Suprapubic skin (tissue), 4 donors: ENCODE measurements around the gene CIB4. TPM values are rescaled to one million over a fixed set of nuclear protein-coding genes. Genes with fewer than 3 reads are reported as not detected.

Source experiments
- DNase-seq, 2 donors: peaks; one replicate each; pipeline ENCODE4 v3.0.0-alpha.2; 2019; ENCODE audit warnings: low spot score in 2 of 2
- H3K27ac ChIP-seq: fragments of 200-600 bp; sonication (generic); one replicate; pipeline ENCODE4 v1.5.1; 2019
- H3K27me3 ChIP-seq: fragments of 200-600 bp; sonication (generic); one replicate; pipeline ENCODE4 v1.5.1; 2019
- H3K36me3 ChIP-seq: fragments of 200-600 bp; sonication (generic); one replicate; pipeline ENCODE4 v1.5.1; 2019
- H3K4me1 ChIP-seq: fragments of 200-600 bp; sonication (generic); one replicate; pipeline ENCODE4 v1.5.1; 2019
- H3K4me3 ChIP-seq: fragments of 200-600 bp; sonication (generic); one replicate; pipeline ENCODE4 v1.5.1; 2019; ENCODE audit warnings: mild to moderate bottlenecking
- H3K9me3 ChIP-seq: fragments of 200-600 bp; sonication (generic); one replicate; pipeline ENCODE4 v1.5.1; 2019
- CTCF ChIP-seq, 2 donors: fragments of 200-600 bp in 1 of 2; fragments of 450-650 bp in 1 of 2; sonication (generic) in 1 of 2; IDR thresholded peaks; one replicate each; pipeline ENCODE4 v1.5.1; 2016 to 2019; ENCODE audit warnings: antibody characterized with exemption in 2 of 2, mild to moderate bottlenecking in 1 of 2, moderate library complexity in 1 of 2
- EP300 ChIP-seq: sonication (generic); formaldehyde crosslinking; IDR thresholded peaks from one replicate; pipeline ENCODE4 v1.6.1; 2017; ENCODE audit warnings: antibody characterized with exemption
- POLR2A ChIP-seq, 2 donors: fragments of 450-650 bp; IDR thresholded peaks; one replicate each; pipeline ENCODE4 v1.6.1; 2017; ENCODE audit warnings: antibody characterized with exemption in 2 of 2, mild to moderate bottlenecking in 2 of 2, moderate library complexity in 2 of 2
- POLR2AphosphoS5 ChIP-seq, 3 donors: sonication (generic); formaldehyde crosslinking; IDR thresholded peaks; one replicate each; pipeline ENCODE4 v1.6.1; 2017; ENCODE audit warnings: antibody characterized with exemption in 3 of 3
- WGBS: methylation state at CpG from one replicate; pipeline ENCODE4 v1.1.5; 2018; 5-methylcytosine and 5-hydroxymethylcytosine counted together
- total RNA-seq, 4 donors: library from RNA; depleted of rRNA; stranded (reverse); fragments of >200 nt; gene quantifications; one replicate each; pipeline ENCODE4 v1.1.0, GENCODE V29; 2016

CIB4 gene
- total RNA-seq, 4 donors from 2014 or later: not detected

- no peak overlapping the region for H3K4me3 ChIP-seq
- peak in 1 of 2 donors; percentile 72 for DNase-seq
- no peak for TF ChIP-seq POLR2A (IDR thresholded peaks at IDR 0.05)
- no peak for TF ChIP-seq EP300
- no peak for TF ChIP-seq CTCF (IDR thresholded peaks at IDR 0.05)
- no peak for TF ChIP-seq POLR2AphosphoS5 (IDR thresholded peaks at IDR 0.05)
- WGBS: 73% methylated on average over 18 of the region's 18 CpGs
- H3K27me3 ChIP-seq: peaks cover 13% of the 10 kb centered on the region
- H3K4me1 ChIP-seq: peaks cover 12% of the 10 kb centered on the region
- H3K27ac ChIP-seq: no peak overlapping the region
- H3K9me3 ChIP-seq: no peaks in the 10 kb centered on the region
- H3K36me3 ChIP-seq: no peaks in the 10 kb centered on the region
Observed at GRCh38 chr2:26605999-26606846, 34.9 kb downstream of the CIB4 start.

GRCh38 chr2:26605195-26605998 lies 35.8 kb downstream of the CIB4 start:
- TF ChIP-seq CTCF (IDR thresholded peaks at IDR 0.05) (peak; percentile 62 to 75), POLR2AphosphoS5 (IDR thresholded peaks at IDR 0.05) (no peak)
- no peaks in the 10 kb centered on the region for H3K9me3 ChIP-seq
- no peaks in the 10 kb centered on the region for H3K36me3 ChIP-seq
- 26% methylated on average over 13 of the region's 13 CpGs for WGBS
- no peak overlapping the region for H3K4me3 ChIP-seq
- H3K27ac ChIP-seq: no peak overlapping the region
- DNase-seq: peak in 1 of 2 donors; percentile 53
- H3K27me3 ChIP-seq: peaks cover 18% of the 10 kb centered on the region
- peaks cover 12% of the 10 kb centered on the region for H3K4me1 ChIP-seq

- peak in 1 of 2 donors; percentile 18 for DNase-seq
- Histone ChIP-seq H3K27me3 (peaks cover 29% of the 10 kb centered on the region), H3K36me3 (no peaks in the 10 kb centered on the region), H3K9me3 (no peaks in the 10 kb centered on the region), H3K4me1 (peaks cover 12% of the 10 kb centered on the region), H3K27ac (no peak overlapping the region), H3K4me3 (no peak overlapping the region)
- WGBS: 77% methylated on average over 6 of the region's 6 CpGs
- TF ChIP-seq POLR2AphosphoS5 (IDR thresholded peaks at IDR 0.05) (no peak), EP300 (no peak), CTCF (IDR thresholded peaks at IDR 0.05) (no peak), POLR2A (IDR thresholded peaks at IDR 0.05) (no peak)
Observed at GRCh38 chr2:26602575-26602974, 38.6 kb downstream of the CIB4 start.

DNA sequence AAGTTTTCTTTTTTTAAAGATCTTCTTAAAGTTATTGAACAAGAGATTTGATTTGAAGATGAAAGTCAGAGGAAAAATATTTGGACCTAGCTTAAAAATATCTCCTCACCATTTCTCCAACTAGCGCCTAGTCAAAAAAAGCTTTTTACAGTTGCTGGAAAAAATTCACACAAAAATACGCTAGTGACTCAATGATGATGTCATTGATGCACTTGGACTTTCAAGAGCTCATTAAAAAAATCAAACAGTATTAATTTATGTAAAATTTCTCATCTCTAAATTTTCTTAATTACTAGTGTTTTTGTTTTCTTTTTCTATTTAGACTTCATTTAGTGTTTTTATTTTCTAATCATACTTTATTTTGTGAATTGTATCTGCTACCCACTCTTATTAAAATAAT lies 41.8 kb downstream of the CIB4 start:
- Histone ChIP-seq H3K27ac (no peak overlapping the region), H3K4me1 (no peaks in the 10 kb centered on the region), H3K36me3 (no peaks in the 10 kb centered on the region), H3K27me3 (peaks cover 39% of the 10 kb centered on the region), H3K9me3 (no peaks in the 10 kb centered on the region), H3K4me3 (no peak overlapping the region)
- no peak for TF ChIP-seq POLR2A (IDR thresholded peaks at IDR 0.05)
- no peak for TF ChIP-seq CTCF (IDR thresholded peaks at IDR 0.05)
- no peak for TF ChIP-seq EP300
- TF ChIP-seq POLR2AphosphoS5 (IDR thresholded peaks at IDR 0.05): no peak
- WGBS: 89% methylated on average over 2 of the region's 2 CpGs
- no peak for DNase-seq

DNA sequence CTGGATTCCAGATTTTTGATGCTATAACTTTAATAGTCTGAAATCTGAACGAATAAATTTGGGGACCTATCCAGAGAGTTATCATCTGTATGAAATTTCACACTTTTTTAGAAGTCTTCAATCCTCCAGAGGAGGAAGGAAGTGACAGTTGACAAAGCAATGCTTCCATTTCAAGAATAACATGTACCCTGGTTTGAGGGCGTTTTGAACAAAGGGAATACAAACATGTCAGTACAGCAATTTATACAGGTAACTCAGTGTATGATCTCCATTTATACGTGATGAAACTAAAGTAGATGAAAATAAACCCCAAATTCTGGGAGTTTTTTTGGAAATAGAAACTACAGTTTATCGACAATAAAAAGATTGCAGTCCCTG lies 42.2 kb downstream of the CIB4 start:
- no peak overlapping the region for H3K27ac ChIP-seq
- WGBS: 35% methylated on average over 4 of the region's 4 CpGs
- H3K9me3 ChIP-seq: no peaks in the 10 kb centered on the region
- no peak overlapping the region for H3K4me3 ChIP-seq
- no peak for DNase-seq
- no peaks in the 10 kb centered on the region for H3K36me3 ChIP-seq
- H3K27me3 ChIP-seq: peaks cover 39% of the 10 kb centered on the region
- no peaks in the 10 kb centered on the region for H3K4me1 ChIP-seq
- TF ChIP-seq EP300: no peak
- no peak for TF ChIP-seq POLR2A (IDR thresholded peaks at IDR 0.05)
- no peak for TF ChIP-seq CTCF (IDR thresholded peaks at IDR 0.05)
- no peak for TF ChIP-seq POLR2AphosphoS5 (IDR thresholded peaks at IDR 0.05)
